8988T (cell line): ENCODE results near the gene KCTD13.
"Not testable (repeated sequence)": the region's sequence is repeated elsewhere in the genome, so short reads cannot be mapped to it uniquely, and the experiment has no call there.

Experiments
- DNase-seq: peaks from one replicate; pipeline ENCODE4 v3.0.0; 2011

The KCTD13 gene, protein sequence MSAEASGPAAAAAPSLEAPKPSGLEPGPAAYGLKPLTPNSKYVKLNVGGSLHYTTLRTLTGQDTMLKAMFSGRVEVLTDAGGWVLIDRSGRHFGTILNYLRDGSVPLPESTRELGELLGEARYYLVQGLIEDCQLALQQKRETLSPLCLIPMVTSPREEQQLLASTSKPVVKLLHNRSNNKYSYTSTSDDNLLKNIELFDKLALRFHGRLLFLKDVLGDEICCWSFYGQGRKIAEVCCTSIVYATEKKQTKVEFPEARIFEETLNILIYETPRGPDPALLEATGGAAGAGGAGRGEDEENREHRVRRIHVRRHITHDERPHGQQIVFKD

GRCh38 chr16:29925781-29926710 is at the start of gene KCTD13:
TSS of gene KCTD13 (minus strand) at chr16:29926226. CDS start at chr16:29926033, 193 bp downstream.
- peak; percentile 88 for DNase-seq

GRCh38 chr16:29975134-29975538 is 49.1 kb upstream of the KCTD13 start:
- no peak for DNase-seq

DNA sequence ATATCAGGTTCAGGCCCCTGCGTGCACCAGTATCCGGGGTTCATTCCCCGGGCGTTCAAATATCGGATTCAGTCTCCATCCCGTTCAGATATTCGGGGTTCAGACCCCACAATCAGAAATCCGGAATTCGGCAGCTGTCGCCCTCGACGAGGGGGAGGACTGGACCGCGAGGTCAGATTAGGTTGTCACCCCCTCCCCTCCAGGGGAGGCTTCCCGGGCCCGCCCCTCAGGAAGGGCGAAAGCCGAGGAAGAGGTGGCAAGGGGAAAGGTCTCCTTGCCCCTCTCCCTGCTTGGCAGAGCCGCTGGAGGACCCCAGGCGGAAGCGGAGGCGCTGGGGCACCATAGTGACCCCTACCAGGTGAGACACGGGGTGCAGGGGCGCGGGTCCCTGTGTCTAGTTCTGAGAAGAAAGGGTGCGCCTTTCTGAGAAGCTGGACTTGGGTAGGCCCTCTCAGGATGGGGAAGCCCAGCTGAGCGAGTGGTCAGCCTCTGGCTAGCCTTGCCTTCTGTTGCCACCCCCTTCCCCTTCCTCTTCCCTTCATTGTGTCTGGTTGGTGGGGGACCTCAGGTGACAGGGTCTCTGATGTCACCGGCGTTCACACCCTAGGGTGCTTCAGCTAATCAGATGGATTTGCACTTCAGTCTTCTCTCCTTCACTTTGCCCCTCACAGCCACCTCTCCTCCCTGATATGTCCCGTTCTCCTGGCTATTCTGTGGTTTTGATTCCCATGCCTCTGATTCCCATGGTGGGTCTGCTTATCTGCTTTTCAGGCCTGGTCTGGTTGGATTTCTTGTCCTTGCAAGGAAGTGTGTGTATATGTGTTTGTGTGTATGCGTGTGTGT is 48.5 kb upstream of the KCTD13 start:
- DNase-seq: no peak

- DNase-seq: peak; percentile 92
Measured at GRCh38 chr16:29973384-29974246, 47.6 kb upstream of the KCTD13 start, which contains the start of gene TAOK2. TSS of gene TAOK2 (plus strand) at chr16:29973868. CDS start at chr16:29977773, 3,905 bp downstream.

DNA sequence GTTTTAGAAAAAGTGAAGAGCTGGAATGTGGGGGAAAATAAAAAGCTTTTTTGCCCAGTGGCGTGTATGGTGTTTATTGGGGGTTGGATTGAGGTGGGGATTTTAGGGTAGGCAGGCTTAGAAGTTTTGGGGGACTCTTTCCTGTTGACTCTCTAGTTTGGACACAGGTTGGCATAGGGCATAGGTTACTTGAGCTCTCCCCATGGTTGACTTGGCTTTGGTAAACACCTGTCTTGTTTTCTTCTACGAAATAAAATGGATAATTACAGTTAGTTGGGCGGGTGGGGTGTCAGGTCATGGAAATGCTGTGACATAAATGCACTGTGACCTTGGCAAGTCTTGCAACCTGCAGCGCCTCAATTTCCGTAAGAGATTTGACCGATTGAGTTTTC is 47.0 kb upstream of the KCTD13 start:
- DNase-seq: no peak

GRCh38 chr16:29972500-29972899 is 46.5 kb upstream of the KCTD13 start:
- no peak for DNase-seq

- no peak for DNase-seq
Measured at GRCh38 chr16:29971304-29971703, 45.3 kb upstream of the KCTD13 start.

GRCh38 chr16:29968205-29968604 is 42.2 kb upstream of the KCTD13 start:
- DNase-seq: no peak

GRCh38 chr16:29963021-29963743 is 37.2 kb upstream of the KCTD13 start:
- no peak for DNase-seq

DNA sequence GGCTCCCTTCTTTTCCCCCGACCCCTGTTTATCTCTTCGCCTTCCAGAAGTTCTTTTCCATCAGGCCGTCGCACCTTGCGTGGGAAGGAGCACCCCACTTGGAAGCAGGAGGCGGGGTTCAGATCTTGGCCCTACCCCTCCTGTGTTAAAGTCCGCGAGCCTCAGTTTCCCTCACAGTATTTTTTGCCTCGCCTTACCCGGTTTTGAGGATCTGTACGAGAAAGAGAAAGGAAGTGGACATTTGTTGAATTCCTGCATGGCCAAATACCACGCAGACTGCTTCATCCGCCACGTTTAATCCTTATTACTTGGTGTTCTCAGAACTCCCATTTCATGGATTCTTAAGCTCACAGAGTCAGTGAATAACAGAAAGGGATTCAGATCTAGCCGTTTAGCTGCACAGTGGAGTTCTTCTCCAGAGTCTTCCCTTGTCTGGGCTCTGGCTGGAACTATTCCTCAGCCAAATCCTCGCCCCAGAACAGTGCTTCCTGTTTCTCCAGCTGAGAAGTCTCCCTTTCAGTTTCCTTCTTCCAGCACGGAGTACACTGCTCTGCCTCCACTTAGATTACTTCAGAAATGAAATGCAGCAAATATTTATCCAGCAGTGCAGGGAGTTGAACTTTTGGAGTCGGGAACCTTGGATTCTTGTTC is 36.4 kb upstream of the KCTD13 start:
- DNase-seq: no peak

DNA sequence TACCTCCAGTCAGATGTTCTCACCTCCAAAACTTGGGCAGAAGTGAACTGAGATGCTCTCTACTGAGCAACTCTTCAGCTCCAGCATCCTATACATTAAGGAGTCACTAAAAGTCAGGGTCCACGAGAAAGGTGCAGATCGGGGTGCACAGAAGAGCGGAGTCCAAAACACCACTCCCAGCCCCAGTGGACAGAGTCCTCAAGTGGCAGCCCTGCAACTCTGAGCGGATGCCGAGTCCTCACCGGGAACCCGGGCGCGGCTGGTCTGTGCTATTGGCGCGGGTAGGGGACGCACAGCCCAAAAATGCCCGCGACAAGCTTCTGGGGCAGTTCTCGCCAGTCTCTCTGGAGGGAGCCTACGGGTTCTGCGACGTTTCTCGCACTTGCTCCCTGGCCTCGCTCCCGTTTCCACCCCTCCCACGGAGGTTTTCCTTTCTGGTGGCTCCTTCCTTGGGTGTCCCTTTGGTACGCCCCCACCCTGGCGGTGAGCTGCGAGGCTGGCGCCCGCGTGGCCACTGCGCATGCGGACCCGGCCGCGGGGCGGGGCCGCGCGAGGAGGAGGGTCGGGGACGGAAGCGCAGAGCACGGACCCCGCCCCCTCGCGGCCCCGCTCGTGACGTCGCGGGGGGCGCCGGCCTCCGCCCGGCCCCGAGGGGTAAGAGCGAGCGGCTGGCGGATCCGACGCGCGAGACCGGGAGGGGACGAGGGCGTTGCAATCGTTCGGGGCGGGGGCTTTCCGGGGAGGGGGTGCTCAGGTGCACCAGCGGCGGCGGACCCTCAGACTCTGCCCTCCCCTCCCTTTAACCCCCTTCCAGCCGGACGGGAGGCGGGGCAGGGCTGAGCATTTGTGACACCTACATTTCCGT is 35.7 kb upstream of the KCTD13 start, which contains the start of gene TMEM219:
Gene TMEM219 (plus strand): TSS at position 601 of the 865 bp plus-strand sequence. CDS start 1,065 bp downstream, outside the sequence.
- DNase-seq: peak; percentile 83

DNA sequence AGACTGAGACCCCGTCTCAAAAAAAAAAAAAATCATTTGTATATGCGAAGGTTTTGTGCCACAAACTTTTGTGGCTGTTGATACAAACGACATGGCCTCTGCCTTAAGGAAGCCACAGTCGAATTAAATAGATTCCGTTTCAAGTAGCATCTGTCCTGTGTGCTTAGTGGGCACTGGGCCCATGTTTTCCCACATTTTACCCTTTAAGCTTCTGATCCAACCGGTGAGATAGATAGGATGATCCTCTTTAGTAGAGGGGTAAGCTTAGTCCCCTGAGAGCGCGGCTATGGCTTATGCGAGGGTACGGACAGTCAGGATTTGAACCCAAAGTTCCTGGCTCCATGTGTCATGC is 35.1 kb upstream of the KCTD13 start:
- DNase-seq: no peak

- DNase-seq: not testable (repeated sequence)
Measured at GRCh38 chr16:29959821-29960220, 33.8 kb upstream of the KCTD13 start.

DNA sequence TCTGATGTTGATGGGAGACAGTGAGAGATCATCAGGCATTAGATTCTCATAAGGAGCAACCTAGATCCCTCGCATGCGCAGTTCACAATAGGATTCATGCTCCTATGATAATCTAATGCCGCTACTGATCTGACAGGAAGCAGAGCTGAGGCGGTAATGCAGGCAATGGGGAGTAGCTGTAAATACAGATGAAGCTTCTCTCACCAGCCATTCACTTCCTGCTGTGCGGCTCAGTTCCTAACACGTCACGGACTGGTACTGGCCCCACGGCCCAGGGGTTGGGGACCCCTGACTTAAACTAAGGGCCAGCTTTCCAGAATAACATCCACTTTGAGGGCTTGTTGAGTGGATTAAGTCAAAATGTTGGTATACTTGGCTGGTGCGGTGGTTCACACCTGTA is 33.3 kb upstream of the KCTD13 start:
- no peak for DNase-seq

DNA sequence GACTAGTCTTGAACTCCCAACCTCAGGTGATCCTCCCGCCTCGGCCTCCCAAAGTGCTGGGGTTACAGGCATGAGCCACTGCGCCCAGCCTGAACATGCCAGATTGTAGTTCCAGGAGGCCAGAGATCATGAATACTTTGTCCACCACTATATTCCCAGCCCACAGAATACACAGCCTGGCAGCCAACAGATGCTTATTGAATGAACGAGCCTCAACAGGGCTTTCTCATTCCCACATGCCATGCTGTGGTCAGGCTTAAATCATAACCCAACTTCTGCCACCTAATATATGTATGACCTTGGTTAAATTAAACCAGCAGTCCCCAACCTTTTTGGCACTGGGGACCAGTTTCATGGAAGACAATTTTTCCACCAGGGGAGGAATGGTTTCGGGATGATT is 32.7 kb upstream of the KCTD13 start:
- DNase-seq: no peak

DNA sequence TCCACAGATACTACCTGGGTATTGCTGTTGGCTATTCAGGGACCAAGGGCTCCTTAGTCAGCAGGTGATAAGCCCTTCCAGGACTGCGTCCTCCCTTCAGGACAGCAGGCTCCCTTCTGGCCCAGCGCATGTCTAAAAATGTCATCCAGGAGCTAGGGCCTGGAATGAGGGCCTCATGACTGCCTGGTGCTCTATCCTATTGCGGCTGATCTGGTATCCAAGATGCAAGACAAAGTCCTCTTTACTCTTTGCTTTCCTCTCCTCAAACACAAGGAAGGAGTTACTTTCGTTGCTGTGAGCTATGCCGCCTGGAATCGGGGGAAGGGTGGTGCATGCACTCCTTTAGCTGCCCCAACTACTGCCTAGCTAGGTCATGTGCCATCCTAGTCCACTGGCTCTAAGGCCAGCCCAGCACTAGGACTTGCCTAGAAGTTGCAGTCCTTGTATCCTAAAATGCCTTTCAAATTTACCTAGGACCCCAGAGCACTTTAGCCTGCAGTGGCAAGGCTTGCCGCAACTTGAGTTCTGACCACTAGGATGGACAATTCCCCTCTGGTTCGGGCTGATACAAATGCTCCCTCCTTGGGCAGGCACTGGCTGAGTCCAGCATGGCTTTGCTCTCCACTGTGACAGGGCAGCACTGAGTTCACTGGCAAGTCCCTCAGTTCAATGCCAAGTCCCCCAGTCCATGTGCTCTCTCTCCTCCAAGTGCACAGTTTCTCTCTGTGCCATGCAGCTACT is 25.8 kb upstream of the KCTD13 start:
- DNase-seq: no peak

- no peak for DNase-seq
Measured at GRCh38 chr16:29950806-29951461, 24.9 kb upstream of the KCTD13 start.

- no peak for DNase-seq
Measured at GRCh38 chr16:29947897-29948296, 21.9 kb upstream of the KCTD13 start.
